Sigmoid colon (tissue), 7 donors: ENCODE measurements around the gene ZIC3. TPM values are rescaled to one million over a fixed set of nuclear protein-coding genes. Genes with fewer than 3 reads are reported as not detected.

Source experiments
- polyA plus RNA-seq, 3 donors: library from polyadenylated mRNA; stranded (reverse); fragments of 200-250 nt; gene quantifications; one replicate each; pipeline ENCODE4 v1.2.3, GENCODE V29; 2013
- small RNA-seq, 3 donors: library from RNA; depleted of rRNA; stranded (forward); fragments of <200 nt; gene quantifications; one replicate each; pipeline ENCODE3, GENCODE V24; 2016
- total RNA-seq, 4 donors: library from RNA; depleted of rRNA; stranded (reverse); fragments of >200 nt; gene quantifications; one replicate each; pipeline ENCODE4 v1.1.0, GENCODE V29; 2016
- donor health status: healthy with polysubstance abuse.
- donor health status: Bipolar disorder and iron deficiency.
- donor health status: healthy.

ZIC3 gene
- total and polyA plus RNA-seq, 7 donors = not detected

Small RNA genes lying within 50 kb of the gene (small RNA-seq; reads per million reads assigned to genes)
- 0 reads per million in 3 donors for gene RN7SL325P
